NB4 (cell line): Measurements from ENCODE around the gene PSMB9.

Experiments used
- MYC ChIP-seq: IDR thresholded peaks from 2 replicates; pipeline ENCODE4 v1.6.1; 2011; ENCODE audit warnings: low read depth, low read length
- POLR2A ChIP-seq: IDR thresholded peaks from 2 replicates; pipeline ENCODE4 v1.6.1; 2011; ENCODE audit warnings: mild to moderate bottlenecking; ENCODE audit not compliant: insufficient read length; ENCODE audit errors: extremely low read depth
- TF ChIP-seq, protein P1 (sequence below): IDR thresholded peaks from one replicate; pipeline ENCODE4 v1.5.1; 2012; ENCODE audit warnings: low read depth, low read length
- TF ChIP-seq, protein P2 (sequence below): IDR thresholded peaks from 2 replicates; pipeline ENCODE4 v1.6.1; 2011; ENCODE audit warnings: low read depth, low read length

DNA sequence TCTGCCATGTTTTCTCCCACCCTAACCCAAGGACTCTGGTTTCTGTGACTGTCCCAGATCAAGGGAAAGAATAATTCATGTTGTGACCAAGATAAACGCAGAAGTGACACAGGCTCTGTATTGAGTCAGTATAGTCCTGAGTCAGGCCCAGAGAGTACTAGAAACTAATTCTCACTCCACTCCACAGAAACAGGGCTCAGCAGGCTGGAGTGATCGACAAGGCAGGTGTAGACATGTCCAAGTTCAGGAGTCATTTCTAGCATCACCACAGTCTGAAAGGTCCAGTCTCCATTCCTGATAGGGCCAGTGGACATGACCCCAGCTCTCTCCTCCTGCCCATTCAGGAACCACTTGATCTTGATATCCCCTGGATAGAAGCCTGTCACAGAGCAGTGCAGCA is 39.8 kb upstream of the PSMB9 start:
- TF ChIP-seq POLR2A (no peak), MYC (no peak)
- TF ChIP-seq, protein P1, sequence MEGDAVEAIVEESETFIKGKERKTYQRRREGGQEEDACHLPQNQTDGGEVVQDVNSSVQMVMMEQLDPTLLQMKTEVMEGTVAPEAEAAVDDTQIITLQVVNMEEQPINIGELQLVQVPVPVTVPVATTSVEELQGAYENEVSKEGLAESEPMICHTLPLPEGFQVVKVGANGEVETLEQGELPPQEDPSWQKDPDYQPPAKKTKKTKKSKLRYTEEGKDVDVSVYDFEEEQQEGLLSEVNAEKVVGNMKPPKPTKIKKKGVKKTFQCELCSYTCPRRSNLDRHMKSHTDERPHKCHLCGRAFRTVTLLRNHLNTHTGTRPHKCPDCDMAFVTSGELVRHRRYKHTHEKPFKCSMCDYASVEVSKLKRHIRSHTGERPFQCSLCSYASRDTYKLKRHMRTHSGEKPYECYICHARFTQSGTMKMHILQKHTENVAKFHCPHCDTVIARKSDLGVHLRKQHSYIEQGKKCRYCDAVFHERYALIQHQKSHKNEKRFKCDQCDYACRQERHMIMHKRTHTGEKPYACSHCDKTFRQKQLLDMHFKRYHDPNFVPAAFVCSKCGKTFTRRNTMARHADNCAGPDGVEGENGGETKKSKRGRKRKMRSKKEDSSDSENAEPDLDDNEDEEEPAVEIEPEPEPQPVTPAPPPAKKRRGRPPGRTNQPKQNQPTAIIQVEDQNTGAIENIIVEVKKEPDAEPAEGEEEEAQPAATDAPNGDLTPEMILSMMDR: no peak
- TF ChIP-seq, protein P2, sequence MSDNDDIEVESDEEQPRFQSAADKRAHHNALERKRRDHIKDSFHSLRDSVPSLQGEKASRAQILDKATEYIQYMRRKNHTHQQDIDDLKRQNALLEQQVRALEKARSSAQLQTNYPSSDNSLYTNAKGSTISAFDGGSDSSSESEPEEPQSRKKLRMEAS: no peak
